Measurements from ENCODE around the gene ZNF792.

DNA sequence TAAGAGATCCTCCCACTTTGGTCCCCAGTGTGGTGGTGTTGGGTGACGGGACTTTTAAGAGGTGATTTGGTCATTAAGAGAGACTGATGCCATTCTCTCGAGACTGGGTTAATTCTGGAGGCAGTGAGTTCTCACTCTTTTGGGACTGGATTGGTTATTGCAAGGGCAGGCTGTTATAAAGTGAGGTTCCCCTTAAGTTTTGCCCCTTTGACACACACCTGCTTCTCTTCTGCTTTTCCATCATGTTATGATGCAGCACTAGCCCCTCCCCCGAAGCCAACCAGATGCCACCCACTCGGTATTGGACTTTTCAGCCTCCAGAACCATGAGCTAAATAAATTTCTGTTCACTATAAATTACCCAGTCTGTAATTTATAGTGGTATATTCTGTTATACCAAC is 19.8 kb upstream of the ZNF792 start:
- TF ChIP-seq, protein P1, sequence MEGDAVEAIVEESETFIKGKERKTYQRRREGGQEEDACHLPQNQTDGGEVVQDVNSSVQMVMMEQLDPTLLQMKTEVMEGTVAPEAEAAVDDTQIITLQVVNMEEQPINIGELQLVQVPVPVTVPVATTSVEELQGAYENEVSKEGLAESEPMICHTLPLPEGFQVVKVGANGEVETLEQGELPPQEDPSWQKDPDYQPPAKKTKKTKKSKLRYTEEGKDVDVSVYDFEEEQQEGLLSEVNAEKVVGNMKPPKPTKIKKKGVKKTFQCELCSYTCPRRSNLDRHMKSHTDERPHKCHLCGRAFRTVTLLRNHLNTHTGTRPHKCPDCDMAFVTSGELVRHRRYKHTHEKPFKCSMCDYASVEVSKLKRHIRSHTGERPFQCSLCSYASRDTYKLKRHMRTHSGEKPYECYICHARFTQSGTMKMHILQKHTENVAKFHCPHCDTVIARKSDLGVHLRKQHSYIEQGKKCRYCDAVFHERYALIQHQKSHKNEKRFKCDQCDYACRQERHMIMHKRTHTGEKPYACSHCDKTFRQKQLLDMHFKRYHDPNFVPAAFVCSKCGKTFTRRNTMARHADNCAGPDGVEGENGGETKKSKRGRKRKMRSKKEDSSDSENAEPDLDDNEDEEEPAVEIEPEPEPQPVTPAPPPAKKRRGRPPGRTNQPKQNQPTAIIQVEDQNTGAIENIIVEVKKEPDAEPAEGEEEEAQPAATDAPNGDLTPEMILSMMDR (IDR thresholded peaks at IDR 0.05; ENCODE audit: low read length), result no peak
- TF ChIP-seq EZH2 (IDR thresholded peaks at IDR 0.05; ENCODE audit: borderline replicate concordance, low read length), result no peak
